Sigmoid colon (tissue), 7 donors: Measurements from ENCODE around the gene ARHGAP22. TPM values are rescaled to one million over a fixed set of nuclear protein-coding genes. Genes with fewer than 3 reads are reported as not detected.

Experiments
- DNase-seq: peaks from one replicate; pipeline ENCODE4 v3.0.0-alpha.2; 2019
- H3K27ac ChIP-seq, 4 donors: fragments of 200-600 bp; sonication (generic); one replicate each; pipeline ENCODE4 v1.5.1; 2016 to 2019; ENCODE audit warnings: mild to moderate bottlenecking in 1 of 4
- H3K27me3 ChIP-seq, 3 donors: fragments of 200-600 bp; sonication (generic); one replicate each; pipeline ENCODE4 v1.5.1; 2019; ENCODE audit warnings: mild to moderate bottlenecking in 1 of 3
- H3K36me3 ChIP-seq, 4 donors: fragments of 200-600 bp; sonication (generic); one replicate each; pipeline ENCODE4 v1.5.1; 2016 to 2019
- H3K4me1 ChIP-seq, 4 donors: fragments of 200-600 bp; sonication (generic); one replicate each; pipeline ENCODE4 v1.5.1; 2017 to 2019
- H3K4me3 ChIP-seq, 4 donors: fragments of 200-600 bp; sonication (generic); one replicate each; pipeline ENCODE4 v1.5.1; 2017 to 2019; ENCODE audit warnings: mild to moderate bottlenecking in 2 of 4, moderate library complexity in 1 of 4
- H3K9me3 ChIP-seq, 4 donors: fragments of 200-600 bp in 3 of 4; sonication (generic) in 3 of 4; one replicate each; pipeline versions ENCODE4 v1.5.1 to v1.6.1; 2013 to 2019
- CTCF ChIP-seq, 4 experiments: fragments of 450-650 bp in 3 of 4; fragments of 200-600 bp in 1 of 4; IDR thresholded peaks; one replicate each; pipeline ENCODE4 v1.5.1; 2016 to 2019; ENCODE audit warnings: antibody characterized with exemption in 4 of 4, mild to moderate bottlenecking in 3 of 4, moderate library complexity in 2 of 4
- EP300 ChIP-seq, 4 donors: sonication (generic); formaldehyde crosslinking; IDR thresholded peaks; one replicate each; pipeline ENCODE4 v1.6.1; 2017; ENCODE audit warnings: antibody characterized with exemption in 4 of 4
- POLR2A ChIP-seq, 2 donors: fragments of 450-650 bp; IDR thresholded peaks; one replicate each; pipeline ENCODE4 v1.6.1; 2016; ENCODE audit warnings: antibody characterized with exemption in 2 of 2, mild to moderate bottlenecking in 2 of 2, moderate library complexity in 2 of 2
- POLR2AphosphoS5 ChIP-seq, 4 donors: sonication (generic); formaldehyde crosslinking; IDR thresholded peaks; one replicate each; pipeline ENCODE4 v1.6.1; 2017; ENCODE audit warnings: antibody characterized with exemption in 4 of 4
- WGBS, 2 donors: extraction: QIAGEN DNeasy Blood & Tissue Kit; methylation state at CpG; one replicate each; pipeline ENCODE4 v1.1.7; 2013; 5-methylcytosine and 5-hydroxymethylcytosine counted together
- intact Hi-C: fragments of 100-400 bp; cut with DNase I; formaldehyde crosslinking; loops from one replicate; pipeline ENCODE4 v1.15.1; 2023
- polyA plus RNA-seq, 3 donors: library from polyadenylated mRNA; stranded (reverse); fragments of 200-250 nt; gene quantifications; one replicate each; pipeline ENCODE4 v1.2.3, GENCODE V29; 2013
- total RNA-seq, 4 donors: library from RNA; depleted of rRNA; stranded (reverse); fragments of >200 nt; gene quantifications; one replicate each; pipeline ENCODE4 v1.1.0, GENCODE V29; 2016
- donor health status: healthy with polysubstance abuse.
- donor health status: Bipolar disorder and iron deficiency.
- donor health status: healthy.

The ARHGAP22 gene
- total and polyA plus RNA-seq, 7 donors, result 1.2 to 6.4 (median 3.1) TPM

- intact Hi-C loops, result no loop called here
- TF ChIP-seq POLR2AphosphoS5 (IDR thresholded peaks at IDR 0.05) (no peak), EP300 (IDR thresholded peaks at IDR 0.05) (no peak), CTCF (IDR thresholded peaks at IDR 0.05) (no peak), POLR2A (IDR thresholded peaks at IDR 0.05) (no peak)
- Histone ChIP-seq H3K4me3 (no peak overlapping the region), H3K36me3 (no peaks in the 10 kb centered on the region), H3K27me3 (no peaks in the 10 kb centered on the region), H3K4me1 (peaks cover 0 to 13% (median 10%) of the 10 kb centered on the region in 4 donors), H3K9me3 (peaks cover 0 to 3% (median 1%) of the 10 kb centered on the region in 4 donors), H3K27ac (peak overlapping the region in 1 of 4 donors; percentile 2)
- WGBS, 2 donors, result 89 to 93% methylated on average over 4 of the region's 4 CpGs
- no peak for DNase-seq
Observed at GRCh38 chr10:48638158-48638557, 33.3 kb upstream of the ARHGAP22 start.

GRCh38 chr10:48636901-48637300, 32.0 kb upstream of the ARHGAP22 start:
- H3K27me3 ChIP-seq, result no peaks in the 10 kb centered on the region
- intact Hi-C loops, result no loop called here
- peaks cover 0 to 3% (median 1%) of the 10 kb centered on the region in 4 donors for H3K9me3 ChIP-seq
- TF ChIP-seq CTCF (IDR thresholded peaks at IDR 0.05) (no peak), EP300 (IDR thresholded peaks at IDR 0.05) (no peak), POLR2A (IDR thresholded peaks at IDR 0.05) (no peak), POLR2AphosphoS5 (IDR thresholded peaks at IDR 0.05) (no peak)
- no peak overlapping the region for H3K27ac ChIP-seq
- H3K36me3 ChIP-seq, result no peaks in the 10 kb centered on the region
- no peak for DNase-seq
- H3K4me3 ChIP-seq, result no peak overlapping the region
- peaks cover 0 to 13% (median 10%) of the 10 kb centered on the region in 4 donors for H3K4me1 ChIP-seq
- 89 to 92% methylated on average over 3 of the region's 3 CpGs for WGBS, 2 donors

GRCh38 chr10:48636231-48636630, 31.4 kb upstream of the ARHGAP22 start:
- intact Hi-C loops, result no loop called here
- Histone ChIP-seq H3K27ac (no peak overlapping the region), H3K36me3 (no peaks in the 10 kb centered on the region), H3K4me3 (no peak overlapping the region), H3K4me1 (peaks cover 0 to 13% (median 10%) of the 10 kb centered on the region in 4 donors), H3K27me3 (no peaks in the 10 kb centered on the region), H3K9me3 (peaks cover 0 to 3% (median 0%) of the 10 kb centered on the region in 4 donors)
- no peak for TF ChIP-seq EP300 (IDR thresholded peaks at IDR 0.05)
- TF ChIP-seq CTCF (IDR thresholded peaks at IDR 0.05), result no peak
- no peak for TF ChIP-seq POLR2A (IDR thresholded peaks at IDR 0.05)
- no peak for TF ChIP-seq POLR2AphosphoS5 (IDR thresholded peaks at IDR 0.05)
- 74 to 82% methylated on average over 3 of the region's 3 CpGs for WGBS, 2 donors
- no peak for DNase-seq

- 87 to 91% methylated on average over 8 of the region's 8 CpGs for WGBS, 2 donors
- no peak for DNase-seq
- intact Hi-C loops, result no loop called here
- Histone ChIP-seq H3K27me3 (no peaks in the 10 kb centered on the region), H3K4me1 (peaks cover 0 to 13% (median 10%) of the 10 kb centered on the region in 4 donors), H3K9me3 (peaks cover 0 to 3% (median 0%) of the 10 kb centered on the region in 4 donors), H3K4me3 (no peak overlapping the region), H3K36me3 (no peaks in the 10 kb centered on the region), H3K27ac (peak overlapping the region in 2 of 4 donors; percentile 53 to 58)
- TF ChIP-seq POLR2A (IDR thresholded peaks at IDR 0.05) (no peak), CTCF (IDR thresholded peaks at IDR 0.05) (no peak), POLR2AphosphoS5 (IDR thresholded peaks at IDR 0.05) (no peak), EP300 (IDR thresholded peaks at IDR 0.05) (no peak)
Observed at GRCh38 chr10:48634984-48635557, 30.2 kb upstream of the ARHGAP22 start.
